Right lobe of liver (tissue), 4 donors: ENCODE results near the gene LAMB3.

Source experiments
- POLR2A ChIP-seq: fragments of 450-650 bp; IDR thresholded peaks from one replicate; pipeline ENCODE4 v1.6.1; 2017; ENCODE audit warnings: antibody characterized with exemption, mild to moderate bottlenecking
- TF ChIP-seq, protein P1 (sequence below), 4 donors: fragments of 200-600 bp in 3 of 4; fragments of 450-650 bp in 1 of 4; IDR thresholded peaks; one replicate each; pipeline versions ENCODE4 v1.5.1 to v1.8.0; 2016 to 2022; ENCODE audit warnings: antibody characterized with exemption in 4 of 4, mild to moderate bottlenecking in 2 of 4
- donor health status: DM: no; HTN: no; CAD: no.
- donor health status: DM: no; HTN: no; CAD: no.
- donor health status: DM: no; HTN: yes; CAD: no.

DNA sequence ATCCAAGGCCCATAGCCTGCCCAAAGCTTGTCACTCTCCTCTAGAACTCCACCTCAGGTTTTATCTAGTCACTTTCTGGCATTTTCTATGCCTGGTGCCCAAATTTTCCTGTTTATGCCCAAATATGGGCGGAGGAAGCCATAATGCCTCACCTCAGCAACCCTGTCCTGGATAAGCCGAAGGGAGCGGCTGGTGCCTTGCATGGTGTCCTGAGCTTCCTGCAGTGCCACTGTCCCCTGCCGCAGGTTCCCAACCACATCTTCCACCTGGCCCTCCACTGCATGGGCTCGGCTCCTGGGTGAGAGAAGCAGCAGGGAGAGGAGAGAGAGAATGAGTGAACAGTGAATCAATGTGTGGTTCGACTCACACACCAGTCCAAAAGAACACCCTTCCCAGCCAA is 34.5 kb downstream of the LAMB3 start:
- TF ChIP-seq, protein P1, sequence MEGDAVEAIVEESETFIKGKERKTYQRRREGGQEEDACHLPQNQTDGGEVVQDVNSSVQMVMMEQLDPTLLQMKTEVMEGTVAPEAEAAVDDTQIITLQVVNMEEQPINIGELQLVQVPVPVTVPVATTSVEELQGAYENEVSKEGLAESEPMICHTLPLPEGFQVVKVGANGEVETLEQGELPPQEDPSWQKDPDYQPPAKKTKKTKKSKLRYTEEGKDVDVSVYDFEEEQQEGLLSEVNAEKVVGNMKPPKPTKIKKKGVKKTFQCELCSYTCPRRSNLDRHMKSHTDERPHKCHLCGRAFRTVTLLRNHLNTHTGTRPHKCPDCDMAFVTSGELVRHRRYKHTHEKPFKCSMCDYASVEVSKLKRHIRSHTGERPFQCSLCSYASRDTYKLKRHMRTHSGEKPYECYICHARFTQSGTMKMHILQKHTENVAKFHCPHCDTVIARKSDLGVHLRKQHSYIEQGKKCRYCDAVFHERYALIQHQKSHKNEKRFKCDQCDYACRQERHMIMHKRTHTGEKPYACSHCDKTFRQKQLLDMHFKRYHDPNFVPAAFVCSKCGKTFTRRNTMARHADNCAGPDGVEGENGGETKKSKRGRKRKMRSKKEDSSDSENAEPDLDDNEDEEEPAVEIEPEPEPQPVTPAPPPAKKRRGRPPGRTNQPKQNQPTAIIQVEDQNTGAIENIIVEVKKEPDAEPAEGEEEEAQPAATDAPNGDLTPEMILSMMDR (IDR thresholded peaks at IDR 0.05) = no peak
- no peak for TF ChIP-seq POLR2A
